Measurements from ENCODE around the gene HERC4.

Gene HERC4

GRCh38 chr10:68074775-68075549 lies at the start of gene HERC4:
Gene HERC4 (minus strand): TSS chr10:68075283. CDS start chr10:68073108, 2,175 bp downstream.
- DNase-seq, result peak; percentile 71 to 87

GRCh38 chr10:68124718-68125117 lies 49.6 kb upstream of the HERC4 start:
- DNase-seq, result no peak

GRCh38 chr10:68121852-68122251 lies 46.8 kb upstream of the HERC4 start:
- no peak for DNase-seq

GRCh38 chr10:68121020-68121743 lies 46.1 kb upstream of the HERC4 start:
- DNase-seq, result no peak

- DNase-seq, result no peak
Observed at GRCh38 chr10:68118657-68119056, 43.6 kb upstream of the HERC4 start.

GRCh38 chr10:68112837-68113236 lies 37.8 kb upstream of the HERC4 start:
- no peak for DNase-seq

GRCh38 chr10:68111584-68111983 lies 36.5 kb upstream of the HERC4 start:
- DNase-seq, result no peak

- no peak for DNase-seq
Observed at GRCh38 chr10:68110027-68110426, 34.9 kb upstream of the HERC4 start.

GRCh38 chr10:68109331-68109730 lies 34.2 kb upstream of the HERC4 start, which contains the start of gene MYPN:
Gene MYPN (plus strand): TSS chr10:68109488. CDS start chr10:68121439, 11,951 bp downstream.
- DNase-seq, result no peak

GRCh38 chr10:68108653-68109052 lies 33.6 kb upstream of the HERC4 start:
- no peak for DNase-seq

- DNase-seq, result no peak
Observed at GRCh38 chr10:68108051-68108450, 33.0 kb upstream of the HERC4 start.

- DNase-seq, result no peak
Observed at GRCh38 chr10:68107651-68108050, 32.6 kb upstream of the HERC4 start.

- no peak for DNase-seq
Observed at GRCh38 chr10:68106656-68107055, 31.6 kb upstream of the HERC4 start.

GRCh38 chr10:68105820-68106219 lies 30.7 kb upstream of the HERC4 start:
- DNase-seq, result no peak

GRCh38 chr10:68103901-68104300 lies 28.8 kb upstream of the HERC4 start:
- no peak for DNase-seq

GRCh38 chr10:68103261-68103878 lies 28.3 kb upstream of the HERC4 start:
- no peak for DNase-seq

- DNase-seq, result no peak
Observed at GRCh38 chr10:68101066-68101465, 26.0 kb upstream of the HERC4 start.

GRCh38 chr10:68099736-68100135 lies 24.7 kb upstream of the HERC4 start:
- DNase-seq, result no peak

- peak; percentile 28 to 89 for DNase-seq
Observed at GRCh38 chr10:68096913-68097516, 21.9 kb upstream of the HERC4 start.

GRCh38 chr10:68095153-68095552 lies 20.1 kb upstream of the HERC4 start:
- DNase-seq, result peak; percentile 60 to 84

- DNase-seq, result no peak
Observed at GRCh38 chr10:68092512-68092911, 17.4 kb upstream of the HERC4 start.

GRCh38 chr10:68090586-68090985 lies 15.5 kb upstream of the HERC4 start:
- no peak for DNase-seq

- no peak for DNase-seq
Observed at GRCh38 chr10:68088740-68089139, 13.7 kb upstream of the HERC4 start.

All from SW 1271 (cell line).